Immature natural killer cell (primary cell): Measurements from ENCODE around the gene NCOA6. TPM values are rescaled to one million over a fixed set of nuclear protein-coding genes. Genes with fewer than 3 reads are reported as not detected.
"Not testable (repeated sequence)": the region's sequence is repeated elsewhere in the genome, so short reads cannot be mapped to it uniquely, and the experiment has no call there.

Experiments
- DNase-seq, 3 donors: peaks; one replicate each; pipeline ENCODE4 v3.0.0; 2022; ENCODE audit warnings: mixed read lengths in 1 of 3
- H3K27ac Mint-ChIP-seq, 6 donors: one replicate each; pipeline ENCODE4 v1.8.0; 2020; ENCODE audit warnings: mixed read lengths in 6 of 6, mild to moderate bottlenecking in 5 of 6, inconsistent platforms in 4 of 6, moderate library complexity in 3 of 6
- H3K27me3 Mint-ChIP-seq, 3 donors: one replicate each; pipeline ENCODE4 v1.8.0; 2020 to 2021; ENCODE audit warnings: low read depth in 3 of 3, mild to moderate bottlenecking in 3 of 3, mixed read lengths in 3 of 3, moderate library complexity in 3 of 3, inconsistent platforms in 1 of 3
- H3K36me3 Mint-ChIP-seq, 3 donors: one replicate each; pipeline ENCODE4 v1.8.0; 2020; ENCODE audit warnings: mixed read lengths in 3 of 3, inconsistent platforms in 2 of 3, mild to moderate bottlenecking in 2 of 3
- H3K4me1 Mint-ChIP-seq, 2 donors: one replicate each; pipeline ENCODE4 v1.8.0; 2020; ENCODE audit warnings: inconsistent platforms in 2 of 2, mild to moderate bottlenecking in 2 of 2, mixed read lengths in 2 of 2, moderate library complexity in 1 of 2
- H3K4me3 Mint-ChIP-seq, 5 donors: one replicate each; pipeline ENCODE4 v1.8.0; 2020; ENCODE audit warnings: mild to moderate bottlenecking in 5 of 5, mixed read lengths in 5 of 5, inconsistent platforms in 3 of 5, moderate library complexity in 3 of 5
- H3K9me3 Mint-ChIP-seq, 6 donors: one replicate each; pipeline ENCODE4 v1.8.0; 2020; ENCODE audit warnings: mild to moderate bottlenecking in 6 of 6, mixed read lengths in 6 of 6, inconsistent platforms in 4 of 6, moderate library complexity in 3 of 6
- polyA plus RNA-seq, 3 donors: library from polyadenylated mRNA; unstranded; fragments of 300-500 nt; fragmentation: Illumina TruSeq; gene quantifications; one replicate each; pipeline ENCODE4 v1.2.3, GENCODE V29; 2021

NCOA6 gene
- polyA plus RNA-seq, 3 donors from 2014 or later: 0.65 to 17.3 (median 3.0) TPM

DNA sequence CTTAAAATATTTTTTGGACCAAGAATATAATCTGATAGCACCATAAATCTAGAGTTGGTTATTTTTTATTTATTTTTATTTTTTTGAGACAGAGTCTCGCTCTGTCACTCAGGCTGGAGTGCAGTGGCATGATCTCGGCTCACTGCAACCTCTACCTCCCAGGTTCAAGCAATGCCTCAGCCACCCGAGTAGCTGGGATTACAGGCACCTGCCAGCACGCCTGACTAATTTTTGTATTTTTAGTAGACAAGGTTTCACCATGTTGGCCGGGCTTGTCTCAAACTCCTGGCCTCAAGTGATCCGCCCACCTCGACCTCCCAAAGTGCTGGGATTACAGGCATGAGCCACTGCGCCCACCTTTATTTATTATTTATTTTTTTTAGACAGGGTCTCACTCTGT lies 45.2 kb downstream of the NCOA6 start:
- H3K4me3 Mint-ChIP-seq, H3K9me3 Mint-ChIP-seq, H3K4me1 Mint-ChIP-seq, H3K27ac Mint-ChIP-seq, H3K27me3 Mint-ChIP-seq, DNase-seq: not testable (repeated sequence)
- peaks cover 0 to 15% (median 10%) of the 10 kb centered on the region in 3 donors for H3K36me3 Mint-ChIP-seq

DNA sequence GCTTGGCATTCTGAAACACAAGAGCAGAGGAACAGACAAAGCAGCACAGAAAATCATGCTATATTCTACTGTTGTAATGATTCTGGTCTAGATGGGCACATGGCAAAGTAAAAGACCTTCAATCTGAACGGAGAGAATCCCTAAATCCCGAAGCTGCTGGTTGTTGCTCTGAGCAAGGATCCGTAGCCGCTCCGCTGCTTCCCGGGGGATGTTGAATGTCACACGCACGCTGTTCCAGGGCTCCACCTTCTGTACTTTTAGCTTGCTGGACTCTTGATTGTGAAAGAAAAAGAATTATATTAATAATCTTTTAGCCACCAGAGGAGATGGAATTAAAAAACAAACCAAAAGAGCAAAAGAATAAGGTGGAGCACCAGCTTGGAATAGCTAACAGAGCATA lies 49.3 kb downstream of the NCOA6 start:
- H3K36me3 Mint-ChIP-seq: peaks cover 6 to 19% (median 19%) of the 10 kb centered on the region in 3 donors
- H3K4me1 Mint-ChIP-seq: no peaks in the 10 kb centered on the region
- no peak overlapping the region for H3K4me3 Mint-ChIP-seq
- H3K27ac Mint-ChIP-seq: no peak overlapping the region
- H3K27me3 Mint-ChIP-seq: peaks cover 0 to 4% (median 0%) of the 10 kb centered on the region in 3 donors
- DNase-seq: no peak
- no peaks in the 10 kb centered on the region for H3K9me3 Mint-ChIP-seq

DNA sequence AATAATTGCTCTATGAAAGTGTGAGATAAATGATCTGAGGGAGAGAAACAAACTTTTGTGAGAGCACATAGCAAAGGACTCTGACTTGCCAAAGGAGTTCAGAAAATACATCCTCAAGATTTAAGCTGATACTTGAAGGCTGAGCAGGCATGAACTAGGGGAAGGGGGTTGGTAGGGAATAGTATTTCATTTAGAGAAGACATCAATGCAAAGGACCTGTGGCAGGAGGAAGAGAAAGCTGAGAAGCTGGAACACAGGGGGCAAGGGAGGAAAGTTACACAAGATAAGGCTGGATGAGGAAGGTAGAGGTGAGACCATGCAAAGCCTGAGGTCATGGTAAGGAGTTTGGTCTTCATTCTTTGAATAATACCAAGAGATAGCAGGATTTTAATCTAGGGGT lies 50.6 kb downstream of the NCOA6 start:
- Mint-ChIP-seq H3K36me3 (peaks cover 6 to 19% (median 17%) of the 10 kb centered on the region in 3 donors), H3K27ac (peak overlapping the region in 3 of 6 donors; percentile 9 to 60 (median 26)), H3K9me3 (no peaks in the 10 kb centered on the region), H3K27me3 (peaks cover 0 to 4% (median 0%) of the 10 kb centered on the region in 3 donors), H3K4me3 (no peak overlapping the region), H3K4me1 (no peaks in the 10 kb centered on the region)
- DNase-seq: no peak

DNA sequence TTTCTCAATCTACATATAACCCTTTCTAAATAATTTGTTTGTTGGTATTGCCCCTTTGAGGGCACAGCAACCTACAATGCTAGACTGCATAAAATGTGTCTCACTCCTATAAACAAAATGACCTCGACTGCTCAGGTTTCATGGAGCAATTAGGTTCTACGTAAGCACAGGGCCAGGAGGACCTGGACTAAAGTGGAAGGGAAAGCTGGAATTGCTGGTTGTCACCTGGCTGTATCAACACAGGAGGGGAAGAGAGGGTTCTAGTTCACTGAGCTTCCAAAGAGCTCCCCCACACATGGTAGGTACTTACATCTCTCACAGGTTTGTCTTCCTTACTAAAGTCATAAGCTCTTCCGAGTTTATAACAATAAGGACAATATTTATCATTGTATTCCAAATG lies 51.0 kb downstream of the NCOA6 start:
- DNase-seq: no peak
- peaks cover 0 to 4% (median 0%) of the 10 kb centered on the region in 3 donors for H3K27me3 Mint-ChIP-seq
- H3K4me3 Mint-ChIP-seq: no peak overlapping the region
- peaks cover 6 to 19% (median 17%) of the 10 kb centered on the region in 3 donors for H3K36me3 Mint-ChIP-seq
- H3K4me1 Mint-ChIP-seq: no peaks in the 10 kb centered on the region
- H3K27ac Mint-ChIP-seq: peak overlapping the region in 2 of 6 donors; percentile 18 to 60
- H3K9me3 Mint-ChIP-seq: no peaks in the 10 kb centered on the region

DNA sequence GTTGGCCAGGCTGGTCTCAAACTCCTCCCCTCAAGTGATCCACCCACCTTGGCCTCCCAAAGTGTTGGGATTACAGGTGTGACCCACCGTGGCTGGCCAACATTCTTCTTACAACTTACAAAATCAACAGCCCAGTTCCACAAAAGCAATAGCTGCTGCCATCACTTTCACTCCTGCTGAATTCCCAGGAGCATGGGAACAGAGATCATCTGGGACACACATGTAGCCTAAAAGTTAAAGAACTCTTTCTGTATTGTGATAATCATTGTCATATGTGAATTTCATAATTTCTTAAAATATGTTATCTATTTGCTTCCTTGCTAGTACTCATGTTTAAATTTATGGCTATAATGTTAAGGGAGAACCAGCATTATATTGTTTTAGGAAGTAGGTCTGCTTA lies 51.7 kb downstream of the NCOA6 start:
- Mint-ChIP-seq H3K4me1 (no peaks in the 10 kb centered on the region), H3K9me3 (no peaks in the 10 kb centered on the region), H3K4me3 (no peak overlapping the region), H3K36me3 (peaks cover 6 to 22% (median 17%) of the 10 kb centered on the region in 3 donors), H3K27ac (peak overlapping the region in 1 of 6 donors; percentile 30), H3K27me3 (peaks cover 0 to 4% (median 0%) of the 10 kb centered on the region in 3 donors)
- DNase-seq: no peak

DNA sequence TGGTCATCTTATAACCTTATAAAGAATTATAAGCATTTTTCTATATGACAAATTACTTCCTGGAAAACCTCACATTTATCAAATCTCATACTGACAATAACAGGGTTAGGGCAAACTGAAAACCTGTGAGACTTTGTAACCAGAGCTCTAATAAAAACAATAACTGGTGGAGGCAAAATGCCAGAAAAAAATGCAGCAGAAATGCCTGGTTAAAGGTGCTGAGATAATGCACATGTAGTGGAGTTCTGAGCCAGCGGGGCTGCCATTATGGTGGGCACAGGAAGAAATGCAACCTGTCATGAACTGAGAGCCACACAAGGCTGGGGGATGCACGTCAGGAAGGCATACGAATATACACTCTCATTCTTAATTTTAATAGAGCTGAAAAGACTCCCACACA lies 53.0 kb downstream of the NCOA6 start:
- Mint-ChIP-seq H3K9me3 (no peaks in the 10 kb centered on the region), H3K27ac (no peak overlapping the region), H3K36me3 (peaks cover 10 to 30% (median 17%) of the 10 kb centered on the region in 3 donors), H3K27me3 (peaks cover 0 to 4% (median 0%) of the 10 kb centered on the region in 3 donors), H3K4me1 (no peaks in the 10 kb centered on the region), H3K4me3 (no peak overlapping the region)
- no peak for DNase-seq

DNA sequence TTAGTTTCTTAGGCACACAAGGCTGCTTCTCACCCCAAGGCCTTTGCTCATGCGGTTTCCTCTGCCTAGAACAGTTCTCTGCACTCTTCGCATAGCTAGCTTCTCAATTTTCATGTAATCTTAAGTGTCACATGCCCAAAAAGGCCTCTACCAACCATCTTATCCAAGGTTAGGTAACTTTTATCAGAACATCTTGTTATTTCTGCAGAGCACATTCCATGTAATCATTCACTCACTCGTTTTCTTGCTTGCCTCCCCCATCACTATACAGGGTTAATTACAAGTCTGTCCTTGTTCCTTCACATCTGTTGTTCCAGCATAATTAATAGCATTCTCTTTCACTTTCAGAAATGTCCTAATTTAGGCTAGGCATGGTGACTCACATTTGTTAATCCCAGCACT lies 53.8 kb downstream of the NCOA6 start:
- H3K4me3 Mint-ChIP-seq: no peak overlapping the region
- H3K36me3 Mint-ChIP-seq: peaks cover 10 to 34% (median 17%) of the 10 kb centered on the region in 3 donors
- H3K27ac Mint-ChIP-seq: peak overlapping the region in 2 of 6 donors; percentile 12 to 51
- H3K9me3 Mint-ChIP-seq: no peaks in the 10 kb centered on the region
- H3K4me1 Mint-ChIP-seq: no peaks in the 10 kb centered on the region
- no peak for DNase-seq
- H3K27me3 Mint-ChIP-seq: peaks cover 0 to 3% (median 0%) of the 10 kb centered on the region in 3 donors

DNA sequence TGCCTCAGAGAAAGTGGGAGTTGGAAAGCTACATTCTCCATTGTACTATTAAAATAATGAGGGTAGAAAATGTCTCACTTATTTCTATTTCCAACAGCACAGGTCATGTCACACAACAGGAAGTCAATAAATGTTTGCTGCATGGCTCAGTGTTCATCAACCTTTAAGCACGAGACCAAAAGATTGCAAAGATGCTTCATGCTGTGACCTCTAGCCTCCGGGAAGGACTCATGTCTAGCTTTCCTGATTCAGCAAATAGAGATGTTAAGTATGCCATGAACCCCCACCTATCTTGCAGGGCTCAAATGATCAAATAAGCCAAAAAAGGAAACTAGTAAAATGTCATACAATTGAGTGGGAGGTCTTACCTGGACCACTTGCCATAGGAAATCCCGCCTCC lies 57.4 kb downstream of the NCOA6 start:
- Mint-ChIP-seq H3K4me1 (no peaks in the 10 kb centered on the region), H3K36me3 (peaks cover 11 to 37% (median 21%) of the 10 kb centered on the region in 3 donors), H3K4me3 (no peak overlapping the region), H3K27me3 (no peaks in the 10 kb centered on the region), H3K27ac (no peak overlapping the region), H3K9me3 (no peaks in the 10 kb centered on the region)
- DNase-seq: no peak

DNA sequence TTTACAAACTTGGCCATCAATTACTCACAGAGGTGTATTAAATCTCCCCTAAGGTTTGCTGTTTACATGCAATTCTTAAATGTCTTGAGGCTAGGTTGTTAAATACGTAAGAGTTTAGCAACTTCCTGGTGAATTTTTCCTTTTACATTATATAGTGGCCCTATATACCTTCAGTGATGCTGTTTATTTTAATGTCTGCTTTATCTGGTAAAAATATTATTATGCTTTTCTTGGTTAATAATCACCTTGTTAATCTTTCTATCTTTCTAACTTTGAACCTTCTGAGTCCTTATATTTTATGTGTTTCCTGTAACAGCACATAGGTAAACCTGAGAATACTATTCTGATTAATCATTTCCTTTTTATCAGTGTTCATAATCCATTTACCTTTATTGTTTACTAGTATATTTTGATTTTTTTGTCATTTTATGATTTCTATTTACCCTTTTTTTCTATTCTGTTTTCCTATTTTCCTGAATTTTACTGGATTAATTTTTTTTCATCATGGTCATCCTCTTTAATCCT lies 63.4 kb downstream of the NCOA6 start:
- DNase-seq: no peak
- Mint-ChIP-seq H3K36me3 (peaks cover 18 to 57% (median 41%) of the 10 kb centered on the region in 3 donors), H3K27ac (no peak overlapping the region), H3K27me3 (peaks cover 0 to 2% (median 0%) of the 10 kb centered on the region in 3 donors), H3K4me1 (peaks cover 0 to 23% of the 10 kb centered on the region in 2 donors), H3K9me3 (no peaks in the 10 kb centered on the region), H3K4me3 (no peak overlapping the region)

DNA sequence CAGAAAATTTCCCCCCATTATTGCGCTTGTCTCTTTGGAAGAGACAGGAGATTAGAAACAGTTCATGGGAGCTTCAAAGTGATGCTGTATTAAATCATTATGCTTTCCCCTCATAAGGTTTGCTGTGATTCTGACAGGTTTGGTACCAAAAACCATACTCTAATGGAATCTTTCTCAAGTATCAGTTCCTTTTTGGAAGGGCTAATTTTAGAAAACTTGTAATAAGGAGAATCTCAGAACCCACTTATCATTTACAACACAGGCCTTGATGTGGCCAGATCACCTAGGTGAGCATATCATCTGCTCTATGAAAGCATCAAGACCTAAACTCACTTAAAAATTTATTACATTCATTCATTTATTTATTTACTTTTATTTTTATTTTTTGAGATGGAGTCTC lies 70.1 kb downstream of the NCOA6 start:
- Mint-ChIP-seq H3K27ac (no peak overlapping the region), H3K4me3 (no peak overlapping the region), H3K4me1 (peaks cover 0 to 22% of the 10 kb centered on the region in 2 donors), H3K27me3 (peaks cover 0 to 4% (median 2%) of the 10 kb centered on the region in 3 donors), H3K36me3 (peaks cover 15 to 56% (median 28%) of the 10 kb centered on the region in 3 donors), H3K9me3 (no peaks in the 10 kb centered on the region)
- DNase-seq: no peak

DNA sequence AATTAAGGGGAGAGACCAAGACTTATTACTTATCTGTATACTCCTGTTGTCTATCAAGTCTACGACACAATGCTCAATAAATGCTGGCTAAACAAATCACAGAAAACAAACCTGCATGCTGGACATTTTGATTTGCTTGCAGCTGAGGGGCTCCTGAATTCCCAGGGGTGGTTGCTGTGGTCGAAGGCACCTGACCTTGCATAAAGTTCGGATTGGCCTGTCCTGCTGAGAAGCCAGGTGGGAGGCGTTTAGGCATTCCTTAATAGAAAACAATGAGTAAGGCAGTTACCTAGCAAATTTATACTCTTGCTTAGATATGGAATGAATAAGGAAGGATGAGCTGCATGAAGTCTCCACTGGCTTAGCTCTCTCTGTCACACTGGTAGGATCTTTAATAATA lies 70.8 kb downstream of the NCOA6 start:
- DNase-seq: no peak
- Mint-ChIP-seq H3K27ac (no peak overlapping the region), H3K27me3 (peaks cover 0 to 4% (median 2%) of the 10 kb centered on the region in 3 donors), H3K4me1 (peaks cover 0 to 14% of the 10 kb centered on the region in 2 donors), H3K36me3 (peaks cover 18 to 62% (median 32%) of the 10 kb centered on the region in 3 donors), H3K4me3 (no peak overlapping the region), H3K9me3 (no peaks in the 10 kb centered on the region)

DNA sequence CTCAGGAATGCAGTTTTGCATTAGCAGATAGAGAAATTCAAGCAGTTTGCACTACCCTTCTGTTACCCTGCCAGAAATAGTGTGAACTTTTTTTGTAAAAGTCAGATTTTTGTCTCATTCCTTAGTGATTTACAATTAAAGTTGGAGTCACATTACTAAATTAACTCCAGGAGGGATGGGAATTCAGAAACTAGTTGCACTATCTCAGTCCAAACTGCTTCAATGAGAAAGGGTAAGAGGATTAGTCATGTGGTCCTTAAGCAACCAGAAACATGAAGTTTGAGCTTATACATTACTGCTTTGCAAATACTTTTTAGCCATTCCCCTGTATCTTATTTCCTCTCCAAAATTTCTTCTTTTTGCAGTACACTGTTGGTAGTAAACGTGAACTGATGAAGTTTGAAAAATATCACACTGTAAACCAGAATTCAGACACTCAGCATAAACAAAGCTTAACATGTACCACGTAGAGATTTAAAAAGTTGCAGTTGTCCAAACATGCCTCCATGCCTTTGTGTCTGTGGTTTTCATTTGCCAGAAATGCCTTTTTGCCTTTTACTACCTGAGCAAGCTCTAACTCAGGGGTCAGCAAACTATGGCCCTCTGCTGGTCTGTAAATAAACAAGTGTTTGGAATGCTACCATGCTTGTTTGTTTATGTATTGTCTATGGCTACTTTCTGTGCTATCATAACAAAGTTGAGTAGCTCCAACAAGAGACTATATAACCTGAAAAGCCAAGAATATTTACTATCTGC lies 71.6 kb downstream of the NCOA6 start:
- peaks cover 18 to 64% (median 29%) of the 10 kb centered on the region in 3 donors for H3K36me3 Mint-ChIP-seq
- H3K27me3 Mint-ChIP-seq: peaks cover 0 to 4% (median 2%) of the 10 kb centered on the region in 3 donors
- no peaks in the 10 kb centered on the region for H3K9me3 Mint-ChIP-seq
- H3K27ac Mint-ChIP-seq: peak overlapping the region in 1 of 6 donors; percentile 28
- no peak overlapping the region for H3K4me3 Mint-ChIP-seq
- peaks cover 0 to 7% of the 10 kb centered on the region in 2 donors for H3K4me1 Mint-ChIP-seq
- DNase-seq: no peak

DNA sequence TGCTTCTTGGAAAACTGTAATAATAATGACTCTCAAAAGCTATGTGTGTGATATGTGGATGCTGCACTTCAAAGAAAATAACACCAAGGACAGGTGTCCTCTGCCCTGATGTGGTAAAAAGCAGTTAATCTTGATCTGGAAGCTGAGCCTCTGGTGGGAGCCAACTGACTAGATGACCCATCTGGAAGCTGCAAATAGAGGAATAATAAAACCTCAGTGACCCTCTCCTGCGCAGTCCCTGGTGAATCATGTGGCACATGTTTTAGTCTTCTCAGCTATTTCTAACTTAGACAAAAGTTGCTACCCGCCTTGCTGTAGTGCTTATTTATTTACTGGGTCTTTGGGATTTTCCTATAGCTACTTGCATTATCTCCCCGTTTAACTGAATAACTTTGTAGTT lies 74.0 kb downstream of the NCOA6 start:
- H3K27ac Mint-ChIP-seq: no peak overlapping the region
- H3K4me1 Mint-ChIP-seq: no peaks in the 10 kb centered on the region
- no peak overlapping the region for H3K4me3 Mint-ChIP-seq
- H3K36me3 Mint-ChIP-seq: peaks cover 10 to 56% (median 16%) of the 10 kb centered on the region in 3 donors
- H3K9me3 Mint-ChIP-seq: no peaks in the 10 kb centered on the region
- H3K27me3 Mint-ChIP-seq: peaks cover 0 to 2% (median 0%) of the 10 kb centered on the region in 3 donors
- no peak for DNase-seq

DNA sequence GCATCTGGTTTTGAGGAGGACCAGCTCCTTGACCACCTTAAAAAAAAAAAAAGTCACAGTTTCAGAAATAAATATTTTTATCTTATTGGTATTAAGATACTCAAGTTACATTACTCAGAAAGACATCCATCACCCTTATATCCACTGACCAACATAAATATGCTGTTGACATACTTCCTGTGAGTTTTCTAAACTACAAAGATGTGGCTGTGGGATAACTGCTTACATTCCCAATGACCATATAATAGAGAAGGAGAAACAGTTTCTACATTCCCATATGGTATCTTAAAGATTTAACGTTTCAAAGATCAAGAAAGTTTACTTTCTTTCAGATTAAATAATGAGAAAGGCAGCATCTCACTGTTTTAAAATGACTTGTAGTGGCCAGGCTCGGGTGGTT lies 75.0 kb downstream of the NCOA6 start:
- peaks cover 0 to 2% (median 0%) of the 10 kb centered on the region in 3 donors for H3K27me3 Mint-ChIP-seq
- peaks cover 10 to 58% (median 17%) of the 10 kb centered on the region in 3 donors for H3K36me3 Mint-ChIP-seq
- no peak overlapping the region for H3K27ac Mint-ChIP-seq

More for the DNA sequence above, 75.0 kb downstream of the NCOA6 start:
- DNase-seq: no peak
- Mint-ChIP-seq H3K9me3 (no peaks in the 10 kb centered on the region), H3K4me1 (no peaks in the 10 kb centered on the region), H3K4me3 (no peak overlapping the region)
